DOHH2 (cell line): ENCODE data around the gene PCED1B.
A peak's percentile ranks its signal among the peaks of the same experiment; 100 is the strongest.

Source experiments
- H3F3A ChIP-seq: fragments of 200-600 bp; sonication (generic), shearing (Covaris generic); 2 replicates; pipeline ENCODE4 v1.6.0; 2016; ENCODE audit warnings: antibody characterized with exemption, mild to moderate bottlenecking; ENCODE audit not compliant: control insufficient read depth, insufficient read depth
- H3K27ac ChIP-seq: fragments of 200-600 bp; sonication (generic); 2 replicates; pipeline ENCODE4 v1.5.1; 2014; ENCODE audit warnings: low read depth, mild to moderate bottlenecking, low read length, moderate library complexity
- H3K27me3 ChIP-seq: fragments of 200-600 bp; sonication (generic); 2 replicates; pipeline ENCODE4 v1.6.1; 2014; ENCODE audit warnings: mild to moderate bottlenecking, low read length, mixed read lengths; ENCODE audit not compliant: control insufficient read depth
- H3K36me3 ChIP-seq: fragments of 200-600 bp; sonication (generic); 2 replicates; pipeline ENCODE4 v1.6.1; 2014; ENCODE audit warnings: mild to moderate bottlenecking, low read length, moderate library complexity, mixed read lengths; ENCODE audit not compliant: control insufficient read depth
- H3K4me1 ChIP-seq: fragments of 200-600 bp; sonication (generic); 2 replicates; pipeline ENCODE4 v1.6.1; 2014; ENCODE audit warnings: mild to moderate bottlenecking, low read length, mixed read lengths; ENCODE audit not compliant: control insufficient read depth
- H3K4me2 ChIP-seq: fragments of 200-600 bp; sonication (generic); 2 replicates; pipeline ENCODE4 v1.6.0; 2014; ENCODE audit warnings: mild to moderate bottlenecking, low read length, moderate library complexity
- H3K4me3 ChIP-seq: fragments of 200-600 bp; sonication (generic); 2 replicates; pipeline ENCODE4 v1.5.1; 2014; ENCODE audit warnings: mild to moderate bottlenecking, low read length, mixed read lengths
- H3K79me2 ChIP-seq: fragments of 200-600 bp; sonication (generic); 2 replicates; pipeline ENCODE4 v1.6.1; 2014; ENCODE audit warnings: mild to moderate bottlenecking, low read length, mixed read lengths; ENCODE audit not compliant: control insufficient read depth
- H3K9me2 ChIP-seq: fragments of 200-600 bp; sonication (generic); replicated peaks from 2 replicates; pipeline ENCODE4 v1.6.1; 2014; ENCODE audit warnings: mild to moderate bottlenecking, low read length, mixed read lengths; ENCODE audit not compliant: control insufficient read depth
- H3K9me3 ChIP-seq: fragments of 200-600 bp; sonication (generic); 2 replicates; pipeline ENCODE4 v1.6.1; 2014; ENCODE audit warnings: antibody characterized with exemption, low read length, mixed read lengths; ENCODE audit not compliant: control insufficient read depth, insufficient read depth
- H4K20me1 ChIP-seq: fragments of 200-600 bp; sonication (generic); 2 replicates; pipeline ENCODE4 v1.6.0; 2014; ENCODE audit warnings: low read depth, mild to moderate bottlenecking, antibody characterized with exemption, low read length, moderate library complexity; ENCODE audit not compliant: control insufficient read depth, insufficient read depth
- CTCF ChIP-seq: fragments of 200-600 bp; sonication (generic); IDR thresholded peaks from one replicate; pipeline ENCODE4 v1.5.1; 2014; ENCODE audit warnings: antibody characterized with exemption, mild to moderate bottlenecking, low read depth, low read length; ENCODE audit not compliant: poor library complexity, severe bottlenecking
- EZH2phosphoT487 ChIP-seq: fragments of 200-600 bp; sonication (generic); IDR thresholded peaks from 2 replicates; pipeline ENCODE4 v1.6.1; 2017; ENCODE audit warnings: borderline replicate concordance, mild to moderate bottlenecking, antibody characterized with exemption, low read length, moderate library complexity, mixed read lengths

PCED1B gene

GRCh38 chr12:47202176-47202575 lies 122.8 kb downstream of the PCED1B start:
- Histone ChIP-seq H3K9me2 (no peaks in the 10 kb centered on the region), H4K20me1 (no peaks in the 10 kb centered on the region), H3K9me3 (no peaks in the 10 kb centered on the region), H3K4me2 (no peak overlapping the region), H3F3A (peaks cover 6% of the 10 kb centered on the region), H3K4me3 (no peak overlapping the region), H3K36me3 (peaks cover 23% of the 10 kb centered on the region), H3K79me2 (no peaks in the 10 kb centered on the region), H3K4me1 (peaks cover 25% of the 10 kb centered on the region), H3K27me3 (no peaks in the 10 kb centered on the region), H3K27ac (no peak overlapping the region)
- no peak for TF ChIP-seq EZH2phosphoT487
- TF ChIP-seq CTCF = no peak

- no peak overlapping the region for H3K4me3 ChIP-seq
- no peaks in the 10 kb centered on the region for H3K9me2 ChIP-seq
- TF ChIP-seq EZH2phosphoT487 (no peak), CTCF (no peak)
- H3K4me1 ChIP-seq = peaks cover 51% of the 10 kb centered on the region
- no peaks in the 10 kb centered on the region for H4K20me1 ChIP-seq
- H3K36me3 ChIP-seq = peaks cover 42% of the 10 kb centered on the region
- no peak overlapping the region for H3K4me2 ChIP-seq
- H3F3A ChIP-seq = peaks cover 22% of the 10 kb centered on the region
- H3K9me3 ChIP-seq = no peaks in the 10 kb centered on the region
- no peaks in the 10 kb centered on the region for H3K27me3 ChIP-seq
- H3K79me2 ChIP-seq = no peaks in the 10 kb centered on the region
- H3K27ac ChIP-seq = no peak overlapping the region; the same call in 1 of the 2 replicates
These were observed 126.4 kb downstream of the PCED1B start for GRCh38 chr12:47205532-47206449.

- peaks cover 54% of the 10 kb centered on the region for H3K4me1 ChIP-seq
- H3F3A ChIP-seq = peaks cover 22% of the 10 kb centered on the region
- no peaks in the 10 kb centered on the region for H3K9me3 ChIP-seq
- no peaks in the 10 kb centered on the region for H3K27me3 ChIP-seq
- H3K4me3 ChIP-seq = peak overlapping the region; percentile 62
- TF ChIP-seq CTCF = no peak
- no peak for TF ChIP-seq EZH2phosphoT487
- peak overlapping the region; percentile 94 for H3K27ac ChIP-seq
- H3K36me3 ChIP-seq = peaks cover 42% of the 10 kb centered on the region
- H3K4me2 ChIP-seq = peak overlapping the region; percentile 72
- no peaks in the 10 kb centered on the region for H3K79me2 ChIP-seq
- no peaks in the 10 kb centered on the region for H3K9me2 ChIP-seq
- no peaks in the 10 kb centered on the region for H4K20me1 ChIP-seq
These were observed 127.3 kb downstream of the PCED1B start for GRCh38 chr12:47206450-47207339.
